Ureter (tissue), 1 donor: ENCODE data around the gene KDM5B. TPM values are rescaled to one million over a fixed set of nuclear protein-coding genes. Genes with fewer than 3 reads are reported as not detected.
A peak's percentile ranks its signal among the peaks of the same experiment; 100 is the strongest.

Experiments used
- DNase-seq: peaks from one replicate; pipeline ENCODE4 v3.0.0-alpha.2; 2020; ENCODE audit warnings: low spot score
- total RNA-seq: library from RNA; stranded (reverse); gene quantifications from one replicate; pipeline ENCODE4 v1.2.4, GENCODE V29; 2023
- donor health status: DM: yes; HTN: yes; CAD: no.

KDM5B gene
- total RNA-seq, 1 donor from 2014 or later: 139 TPM

DNA sequence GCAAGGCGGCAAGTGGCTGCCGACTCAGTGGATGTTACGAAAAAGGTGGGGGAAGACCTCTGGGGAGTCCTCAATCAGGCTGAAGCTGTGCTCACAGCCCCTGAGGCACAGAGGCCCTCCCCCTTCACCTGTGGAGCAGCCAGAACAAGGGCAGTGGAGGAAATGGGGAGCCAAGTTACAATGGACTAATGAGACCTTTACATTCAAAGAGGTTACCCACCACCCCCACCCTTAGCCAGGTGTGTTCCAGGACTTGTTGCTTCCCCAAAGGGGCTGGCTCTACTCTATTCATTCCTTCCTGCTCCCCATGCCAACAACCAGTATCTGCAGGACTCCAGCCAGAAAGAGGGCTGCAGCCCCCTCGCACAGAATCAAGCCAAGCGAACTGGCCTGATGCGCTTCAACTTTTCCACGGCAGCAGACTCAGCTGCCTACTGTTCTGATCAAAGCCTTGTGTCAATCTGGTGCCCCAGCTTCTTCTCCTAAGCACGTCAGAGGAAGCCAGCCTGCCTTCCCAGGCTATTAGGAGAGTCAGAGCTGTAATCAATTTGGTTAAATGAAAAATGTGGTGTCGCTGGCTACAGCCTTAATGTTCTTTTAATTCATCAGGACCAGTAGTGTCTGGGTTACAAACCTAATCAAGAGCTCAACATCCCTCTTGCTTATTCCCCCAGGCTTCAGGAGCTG, 96.1 kb downstream of the KDM5B start:
- DNase-seq: no peak

DNA sequence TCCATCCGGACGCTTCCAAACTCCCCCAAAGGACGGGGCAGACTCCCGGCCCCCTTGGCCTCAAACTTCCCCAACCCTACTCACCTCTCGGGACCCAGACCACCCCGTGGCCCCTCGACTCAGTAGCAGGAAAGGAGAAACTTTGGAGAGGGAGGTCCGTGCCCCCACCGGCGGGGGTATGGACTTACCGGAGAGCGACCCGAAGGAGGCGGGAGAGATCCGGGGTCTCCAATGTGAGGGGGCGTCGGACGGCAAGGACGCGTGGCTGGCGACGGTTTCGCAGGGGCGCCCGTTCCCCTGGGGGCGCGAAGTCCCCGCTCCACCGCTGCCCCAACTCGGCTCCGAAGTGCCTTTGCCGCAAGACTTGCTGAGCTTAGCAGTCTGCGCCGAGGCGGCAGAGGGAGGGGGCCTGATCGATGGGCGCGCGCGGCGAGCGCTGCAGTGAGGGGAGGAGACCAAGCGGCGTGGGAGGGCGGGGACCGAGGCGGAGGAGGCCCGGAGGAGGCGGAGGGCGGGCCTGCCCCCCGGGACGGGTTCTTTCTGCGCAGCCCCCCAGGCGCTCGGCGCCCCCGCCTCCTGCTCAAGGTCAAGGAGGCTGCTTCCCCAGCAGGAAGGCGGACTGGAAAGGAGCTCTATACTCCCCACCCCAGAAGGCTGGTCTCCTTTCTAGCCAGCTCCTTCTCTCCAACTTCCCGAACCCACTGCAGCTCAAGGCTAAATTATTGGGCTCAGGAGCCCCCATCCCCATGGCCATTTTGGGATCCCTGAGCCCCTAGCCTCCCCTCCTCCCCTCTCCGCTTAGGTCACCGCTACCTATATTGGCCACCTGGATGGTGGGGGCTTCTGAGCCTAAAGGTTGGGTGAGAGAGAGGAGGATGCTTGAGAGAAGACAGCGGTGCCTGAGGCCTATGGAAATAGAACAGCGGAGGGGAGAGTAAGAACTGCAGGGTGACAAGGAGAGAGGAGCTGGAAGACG, 97.9 kb downstream of the KDM5B start, which contains the start of gene SYT2:
TSS of gene SYT2 (minus strand) at position 385 of the 976 bp plus-strand sequence. CDS start 104,682 bp downstream, outside the sequence.
- peak; percentile 59 for DNase-seq

DNA sequence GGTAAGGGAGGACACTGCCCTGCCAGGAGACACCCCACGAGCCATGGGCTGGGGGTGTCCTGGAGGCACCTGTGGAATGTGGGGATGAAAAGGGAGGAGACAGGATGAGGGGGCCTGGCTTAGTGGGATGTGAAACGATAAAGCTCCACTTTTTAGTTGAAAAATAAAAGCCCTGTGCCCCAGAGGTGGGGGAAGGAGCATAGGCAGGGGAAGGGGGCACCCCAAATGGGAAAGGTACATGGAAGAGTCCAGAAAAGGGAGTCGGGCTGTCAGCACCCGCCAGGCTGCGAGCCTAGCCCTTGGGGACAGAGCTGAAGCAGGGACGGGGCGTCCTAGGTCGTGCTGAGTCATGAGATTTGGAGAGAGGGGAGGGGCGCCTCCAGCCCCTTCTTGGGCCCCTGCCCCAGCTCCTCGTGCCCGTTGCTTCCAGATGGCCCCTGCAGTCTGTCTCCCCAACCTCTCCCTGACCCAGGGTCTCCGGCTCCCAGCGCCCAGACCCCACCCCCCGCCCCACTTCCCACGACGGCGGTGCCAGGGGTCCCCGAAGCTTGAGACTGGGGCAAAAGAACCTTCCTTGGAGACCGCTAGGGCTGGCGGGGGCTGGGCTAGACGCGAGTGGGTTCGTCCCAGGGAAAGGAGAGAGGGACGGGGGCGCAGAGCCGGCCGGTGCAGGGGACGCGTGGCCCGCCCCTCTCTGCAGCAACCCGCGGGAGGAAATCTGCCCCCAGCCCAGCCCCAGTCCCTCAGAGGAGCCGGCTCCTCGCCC, 98.8 kb downstream of the KDM5B start:
- DNase-seq: no peak

DNA sequence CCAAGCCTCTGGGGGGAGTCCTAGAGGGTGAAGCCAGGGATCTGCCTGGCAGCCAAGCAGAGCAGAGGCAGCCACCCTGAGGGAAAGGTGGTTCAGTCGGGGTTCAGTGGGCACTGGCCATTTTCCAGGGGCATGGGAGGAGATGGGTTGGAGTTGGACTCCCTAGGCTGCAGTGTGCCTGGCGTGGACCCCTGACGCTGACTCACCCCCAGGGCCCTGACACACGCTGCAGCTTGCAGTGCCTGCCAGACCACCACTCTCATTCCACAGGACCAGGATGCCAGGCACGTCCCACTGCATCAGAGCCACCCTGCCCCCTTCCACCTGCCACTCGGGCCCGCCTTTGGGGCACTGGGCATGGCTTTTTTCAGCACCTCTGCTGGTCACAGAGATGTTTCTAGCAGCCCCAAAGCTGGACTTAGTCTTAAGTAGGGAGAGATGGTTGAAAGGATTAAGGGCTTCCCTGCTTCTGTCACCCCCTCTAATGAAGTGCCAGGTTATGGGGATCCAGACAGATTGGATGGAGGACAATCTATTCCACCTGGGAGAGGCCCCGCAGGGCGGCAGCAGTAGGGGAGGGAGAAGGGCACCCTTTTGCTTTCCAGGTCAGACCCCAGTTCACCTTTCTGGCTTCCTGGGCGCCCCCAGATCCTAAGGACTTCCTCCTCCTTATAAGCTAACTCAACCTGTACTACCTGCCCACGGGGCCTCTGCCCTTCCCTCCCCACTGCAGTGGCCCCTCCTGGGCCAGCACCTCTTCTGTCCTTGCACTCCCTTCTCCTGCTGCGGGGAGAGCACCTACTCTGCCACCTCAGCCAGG, 99.6 kb downstream of the KDM5B start:
- no peak for DNase-seq

DNA sequence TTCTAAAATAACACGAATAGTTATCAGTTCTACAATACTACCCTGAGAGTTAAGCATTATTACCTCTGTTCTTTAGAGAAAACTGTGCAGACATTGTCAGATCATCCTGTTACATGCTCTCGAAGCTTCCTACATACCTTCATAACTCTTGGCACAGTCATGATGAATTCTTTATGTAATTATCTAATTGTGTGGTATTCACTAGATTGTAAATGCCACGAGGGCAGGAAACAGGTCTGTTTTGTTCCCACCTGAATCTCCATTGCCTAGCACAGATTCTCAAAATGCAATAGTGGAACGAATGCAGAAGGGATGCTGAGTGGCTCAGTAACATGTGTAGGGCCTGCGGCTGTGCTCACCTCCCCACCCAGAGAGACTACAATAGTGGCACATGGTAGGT, 101.4 kb downstream of the KDM5B start:
- DNase-seq: no peak

DNA sequence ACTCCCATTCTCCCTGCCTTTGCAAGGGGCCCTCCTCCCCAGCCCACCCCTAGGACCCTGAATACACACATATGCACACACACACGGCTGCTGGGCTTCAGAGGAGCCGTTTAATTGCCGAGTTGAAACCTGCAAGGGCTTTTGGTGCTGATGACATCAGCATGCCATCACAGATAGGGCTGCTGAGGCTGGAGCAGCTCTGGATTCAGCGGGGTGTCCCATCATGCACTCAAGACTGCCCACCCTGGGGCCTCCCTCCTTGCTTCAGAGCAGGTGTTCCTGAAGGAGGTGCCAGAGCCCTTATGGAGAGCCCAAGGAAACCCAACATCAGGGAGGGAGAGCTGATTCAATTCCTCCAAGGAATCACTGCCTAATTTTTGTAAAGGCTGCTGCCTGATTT, 103.6 kb downstream of the KDM5B start:
- no peak for DNase-seq

DNA sequence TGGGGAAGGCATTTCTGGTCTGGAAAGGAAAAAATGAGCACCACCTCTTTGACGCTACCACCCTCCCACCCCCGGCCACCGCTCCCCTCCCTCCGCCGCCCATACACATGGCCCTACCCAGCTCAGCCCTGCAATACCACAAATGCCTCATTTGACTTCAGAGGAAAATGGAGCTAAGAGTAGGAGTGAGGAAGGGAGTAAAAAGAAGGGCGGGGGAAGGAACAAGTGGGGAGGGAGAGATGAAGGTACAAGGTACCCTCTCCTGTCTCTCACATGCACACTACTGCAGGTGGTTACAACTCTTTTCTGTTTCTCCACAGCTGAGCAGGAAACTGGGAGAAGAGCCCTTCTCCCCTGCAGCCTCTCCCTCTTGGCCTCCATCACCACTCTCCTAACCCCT, 105.0 kb downstream of the KDM5B start:
- DNase-seq: no peak

DNA sequence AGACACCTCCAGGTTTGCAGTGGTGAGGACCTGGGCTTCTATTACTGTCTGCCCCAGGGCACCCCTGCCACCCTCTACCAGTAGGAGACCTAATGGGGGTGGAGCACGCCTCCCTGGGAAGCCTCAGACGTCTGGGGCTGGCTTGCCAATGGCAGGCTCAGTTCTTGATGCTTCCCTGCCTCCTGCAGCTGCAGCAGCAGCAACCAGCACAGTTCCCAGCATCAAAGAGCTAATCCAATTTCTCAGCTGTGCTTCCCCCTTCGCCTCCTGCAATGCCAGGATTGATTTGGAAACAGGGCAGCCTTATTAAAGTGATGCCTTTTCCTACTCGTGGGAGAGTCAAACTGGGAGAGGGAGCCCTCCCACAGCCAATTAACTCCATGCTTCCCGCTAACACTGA, 106.1 kb downstream of the KDM5B start:
- DNase-seq: no peak

DNA sequence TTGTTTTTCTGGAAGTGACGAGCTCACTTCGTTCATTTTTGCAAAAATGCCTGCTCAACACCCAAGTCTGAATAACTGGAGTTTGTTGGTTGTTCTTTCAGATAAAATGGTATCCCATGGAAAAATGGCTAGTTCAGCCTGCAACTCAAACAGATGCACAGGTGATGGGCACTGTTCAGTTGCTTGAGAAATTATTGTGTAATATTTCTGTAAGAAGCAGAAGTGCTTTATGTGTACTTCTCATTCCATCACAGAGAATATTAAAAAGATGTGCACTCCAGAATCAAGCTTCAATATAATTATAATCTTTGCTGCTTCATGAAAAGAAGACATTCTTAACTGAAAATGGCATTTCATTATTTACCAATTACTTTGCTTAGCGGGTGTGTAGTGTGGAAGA, 107.0 kb downstream of the KDM5B start:
- no peak for DNase-seq

DNA sequence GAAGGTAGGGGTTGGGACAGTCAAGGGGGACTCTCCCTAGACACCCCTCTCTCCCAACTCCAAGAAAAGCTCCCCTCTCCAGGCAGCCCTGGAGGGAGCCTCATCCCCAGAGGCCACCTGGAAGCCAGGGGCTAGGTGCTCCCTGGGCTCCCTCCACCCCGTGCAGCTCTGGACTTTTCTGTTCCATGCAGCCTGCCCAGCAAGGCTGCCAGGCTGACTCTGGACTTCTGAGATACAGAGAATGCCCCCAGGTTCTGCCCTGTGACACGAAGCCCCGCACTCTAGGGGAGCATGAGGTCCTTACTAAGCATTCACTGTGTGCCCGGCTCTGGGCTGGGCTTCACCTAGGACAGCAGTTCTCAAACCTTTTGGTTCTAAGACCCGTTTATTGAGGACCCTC, 108.2 kb downstream of the KDM5B start:
- no peak for DNase-seq

DNA sequence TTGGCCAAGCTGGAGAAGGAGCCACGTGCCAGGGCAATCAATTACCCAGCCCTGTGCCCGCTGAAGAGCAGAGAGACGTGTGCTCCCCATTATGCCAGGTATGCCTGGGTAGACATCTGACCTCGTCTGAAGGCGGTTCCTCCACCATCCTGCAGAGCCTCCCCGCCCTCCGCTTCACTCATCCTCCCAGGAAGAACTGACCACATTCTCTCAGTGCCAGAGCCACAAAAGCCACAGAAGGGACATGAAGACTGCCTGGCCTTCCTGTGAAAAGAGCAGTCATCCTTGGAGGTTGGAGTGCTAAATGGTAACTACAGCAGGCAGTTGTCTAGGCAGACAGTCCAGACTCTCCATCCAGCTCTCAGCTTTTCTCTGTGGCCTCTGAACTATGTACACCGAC, 109.9 kb downstream of the KDM5B start:
- DNase-seq: no peak

DNA sequence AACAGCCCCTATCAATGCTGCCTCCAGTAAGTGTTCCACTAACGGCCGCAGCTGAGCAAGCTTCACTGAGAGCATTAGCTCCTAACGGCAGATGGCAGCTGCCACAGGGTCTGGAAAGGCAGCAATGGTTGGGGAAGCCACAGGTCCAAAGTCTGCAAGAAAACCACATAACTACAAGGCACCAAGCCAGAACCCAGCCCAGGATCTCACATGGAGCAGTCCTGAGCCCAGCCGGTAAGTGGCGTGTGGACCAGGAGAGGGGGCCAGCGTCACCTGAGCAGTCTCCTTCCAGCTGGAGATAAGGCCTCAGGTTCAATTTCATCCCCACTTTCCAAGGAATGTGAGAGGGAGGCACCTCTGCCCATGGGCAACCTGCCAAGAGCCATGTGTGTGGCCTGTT, 111.2 kb downstream of the KDM5B start:
- no peak for DNase-seq

DNA sequence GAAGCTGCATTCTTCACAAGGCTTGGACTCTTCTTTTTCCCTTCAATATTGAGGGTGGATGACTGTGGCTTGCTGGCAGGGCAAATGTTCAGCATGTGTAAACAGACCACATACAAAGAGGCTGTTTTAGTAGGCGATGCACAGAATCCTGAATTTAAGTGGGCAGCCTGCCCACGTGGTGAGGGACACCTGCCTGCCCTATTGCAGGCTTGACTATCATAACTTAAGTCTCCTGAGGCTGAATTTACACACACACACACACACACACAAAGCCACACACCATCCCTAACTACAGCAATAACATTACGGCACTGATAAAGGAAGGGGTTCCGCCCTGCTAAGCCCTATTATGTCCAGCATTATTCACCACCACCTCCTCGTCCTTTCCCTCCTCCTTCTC, 113.9 kb downstream of the KDM5B start:
- DNase-seq: no peak

DNA sequence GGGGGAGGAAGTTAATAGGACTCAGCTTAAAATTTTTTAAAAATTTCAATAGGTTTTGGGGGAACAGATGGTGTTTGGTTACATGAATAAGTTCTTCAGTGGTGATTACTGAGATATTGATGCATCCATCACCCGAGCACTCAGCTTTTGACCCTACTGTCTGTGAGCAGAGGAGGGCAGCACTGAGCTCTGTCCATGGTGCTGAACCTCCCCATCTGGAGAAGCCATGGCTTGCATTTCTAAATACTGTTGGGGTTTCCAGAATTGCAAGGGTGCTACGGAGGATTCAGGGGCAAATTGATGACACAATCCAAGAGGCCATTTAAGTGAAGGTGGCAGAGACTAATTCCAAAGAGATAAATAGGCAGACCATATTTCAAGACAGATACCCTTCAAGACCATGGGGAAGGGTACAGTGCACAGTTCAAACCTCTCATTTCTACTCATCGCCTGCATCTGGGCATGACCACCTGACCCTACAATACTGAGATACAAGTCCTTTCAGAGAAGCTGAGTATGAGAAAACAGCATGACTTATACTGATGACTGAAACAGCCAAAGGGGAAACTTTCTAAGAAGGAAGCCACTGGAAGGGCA, 115.2 kb downstream of the KDM5B start:
- peak; percentile 64 for DNase-seq

DNA sequence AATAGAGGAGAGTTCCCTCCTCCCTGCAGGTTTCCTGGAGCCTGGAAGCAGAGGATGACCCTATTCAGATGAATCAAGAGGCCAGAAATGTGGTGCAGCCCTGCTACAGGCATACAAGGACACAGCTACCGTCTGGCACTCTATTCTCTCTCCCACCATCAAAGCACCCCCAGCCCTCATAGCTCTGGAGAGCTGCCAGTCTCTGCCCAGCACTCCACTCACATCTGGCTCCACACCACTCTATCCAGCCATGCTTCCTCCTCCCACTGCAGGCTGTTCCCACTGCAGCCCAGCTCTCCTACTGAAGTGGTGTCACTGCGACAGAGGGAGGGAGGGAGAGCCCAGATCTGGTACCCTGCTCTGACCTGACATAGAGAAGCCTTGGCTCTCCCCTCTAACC, 116.4 kb downstream of the KDM5B start:
- no peak for DNase-seq

DNA sequence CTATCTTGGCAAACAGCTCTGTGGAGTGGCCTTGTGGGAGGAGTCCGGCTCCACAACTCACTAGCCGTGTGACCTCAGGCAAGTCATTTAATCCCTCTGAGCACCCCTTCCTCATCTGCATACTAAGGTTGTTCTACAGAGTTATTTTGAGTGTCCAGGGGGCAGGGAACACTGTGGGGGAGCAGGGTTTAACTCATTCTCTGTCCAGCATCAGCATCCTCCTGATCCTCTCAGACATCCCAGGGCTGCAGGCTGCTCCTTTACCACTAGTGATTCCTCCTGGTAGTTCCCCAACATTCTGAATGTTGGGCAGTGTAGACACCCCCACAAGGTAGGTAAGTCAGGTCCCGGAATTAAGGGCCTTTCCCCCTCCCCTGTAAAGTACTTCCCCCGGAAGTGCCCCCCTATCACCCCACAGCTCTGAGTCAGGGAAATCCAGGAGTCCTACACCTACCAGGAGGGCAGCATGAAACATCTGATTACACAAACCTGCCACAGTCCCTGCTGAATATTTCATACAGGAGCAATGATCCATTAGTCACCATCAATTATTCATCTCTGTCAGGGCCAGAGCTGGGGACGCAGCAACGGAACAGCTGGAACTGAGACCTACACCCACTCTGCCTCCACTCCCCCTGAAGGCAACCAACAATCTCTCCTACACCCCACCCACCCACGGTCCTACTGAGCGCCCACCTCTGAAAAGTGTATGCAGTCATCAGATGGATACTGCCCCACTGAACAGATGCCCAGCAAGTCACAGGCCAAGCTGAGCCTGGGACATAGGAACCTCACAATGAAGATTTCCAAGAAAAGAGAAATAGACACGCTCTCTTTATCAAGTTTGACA, 118.5 kb downstream of the KDM5B start:
- no peak for DNase-seq

DNA sequence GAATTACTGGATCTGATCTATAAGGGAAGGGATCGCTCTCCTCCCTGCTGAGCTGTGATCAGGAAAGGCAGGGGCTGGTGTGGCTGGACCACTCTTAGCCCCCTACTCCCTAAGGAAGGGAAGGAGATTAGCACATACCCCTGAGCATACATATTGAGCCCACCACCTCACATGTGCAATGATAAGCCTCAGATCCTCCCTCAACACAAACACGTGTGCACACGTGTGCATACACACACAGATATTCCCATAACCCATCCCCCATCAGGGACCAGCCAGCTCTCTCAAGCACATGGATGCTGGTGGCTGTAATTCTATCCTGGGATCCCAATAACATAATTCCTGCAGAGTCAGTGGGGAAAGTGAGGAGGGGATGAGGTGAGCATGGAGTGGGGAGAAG, 119.1 kb downstream of the KDM5B start:
- DNase-seq: no peak

DNA sequence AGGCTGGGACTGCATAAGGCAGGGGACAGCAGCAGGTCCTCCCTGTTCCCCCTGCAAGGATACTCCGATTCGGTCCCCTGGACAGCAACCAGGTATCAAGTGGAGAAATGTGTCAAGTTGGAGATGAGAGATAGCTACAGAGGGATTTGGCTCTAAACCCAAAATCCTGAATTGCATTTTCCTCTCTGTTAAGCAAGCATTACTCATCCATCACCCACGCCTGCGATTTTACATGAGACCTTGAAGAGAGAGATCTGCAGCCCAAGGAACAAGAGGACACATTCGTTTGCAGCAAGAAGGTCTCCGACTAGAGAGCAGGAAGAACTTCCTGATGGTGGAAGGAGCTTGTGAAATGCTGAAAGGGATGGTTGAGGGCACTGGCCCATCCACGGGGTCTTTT, 119.8 kb downstream of the KDM5B start:
- no peak for DNase-seq

DNA sequence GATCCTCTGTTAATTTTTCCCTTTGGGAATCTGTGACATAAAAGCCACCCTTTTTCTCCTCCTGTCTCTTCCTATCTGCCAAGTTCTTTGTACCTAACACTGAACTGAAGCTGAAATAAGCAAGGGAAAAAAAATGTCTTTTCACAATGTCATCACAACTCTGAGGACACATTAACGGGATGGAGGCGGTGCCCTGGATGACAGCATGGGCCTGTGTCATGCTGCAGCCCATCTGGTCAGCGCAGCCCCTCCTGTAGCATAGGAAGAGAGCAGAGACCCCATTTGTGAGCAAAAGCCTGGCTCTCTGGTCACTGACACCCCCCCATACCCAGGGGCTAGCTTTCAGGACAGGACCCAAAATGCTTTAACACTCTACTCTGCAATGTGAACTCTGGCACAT, 120.4 kb downstream of the KDM5B start:
- no peak for DNase-seq

DNA sequence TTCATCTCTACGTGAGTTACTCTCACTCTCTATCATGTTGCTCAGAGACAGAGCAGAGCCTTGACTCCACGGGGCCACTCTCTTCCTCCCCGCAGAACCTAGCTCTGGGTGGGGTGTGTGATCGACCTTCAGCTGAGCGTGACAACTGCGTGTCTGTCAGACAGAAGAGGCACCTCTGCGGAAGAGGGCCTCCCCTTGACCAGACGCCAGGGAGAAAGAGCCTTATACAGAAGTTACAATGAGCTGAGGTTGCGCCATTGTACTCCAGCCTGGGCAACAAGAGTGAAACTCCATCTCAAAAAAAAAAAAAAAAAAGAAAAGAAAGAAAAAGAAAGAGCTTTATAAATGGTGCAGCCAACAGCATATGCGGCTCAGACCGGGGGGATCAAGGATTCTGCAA, 120.9 kb downstream of the KDM5B start:
- no peak for DNase-seq
